ENCODE results near the gene FEZ2.

DNA sequence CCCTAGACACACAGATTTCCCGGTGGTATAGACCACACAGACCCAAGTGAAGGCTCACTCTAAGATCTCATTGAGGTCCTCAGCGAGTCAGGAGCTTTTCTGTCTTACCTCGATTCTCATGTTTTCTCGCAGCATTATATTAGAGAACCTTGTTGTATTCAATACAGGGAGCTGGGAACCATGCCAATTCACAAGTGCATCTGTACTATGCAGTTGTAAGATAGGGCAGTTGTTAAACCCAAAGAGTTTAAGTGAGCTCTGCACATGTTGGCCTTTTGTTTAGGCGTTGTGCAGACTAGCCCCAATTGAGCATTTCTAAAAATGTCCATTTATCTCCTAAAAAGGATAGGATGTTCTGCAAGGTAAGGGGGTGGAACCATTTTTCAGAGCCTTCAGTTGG, 59.6 kb downstream of the FEZ2 start:
- TF ChIP-seq, protein P1, sequence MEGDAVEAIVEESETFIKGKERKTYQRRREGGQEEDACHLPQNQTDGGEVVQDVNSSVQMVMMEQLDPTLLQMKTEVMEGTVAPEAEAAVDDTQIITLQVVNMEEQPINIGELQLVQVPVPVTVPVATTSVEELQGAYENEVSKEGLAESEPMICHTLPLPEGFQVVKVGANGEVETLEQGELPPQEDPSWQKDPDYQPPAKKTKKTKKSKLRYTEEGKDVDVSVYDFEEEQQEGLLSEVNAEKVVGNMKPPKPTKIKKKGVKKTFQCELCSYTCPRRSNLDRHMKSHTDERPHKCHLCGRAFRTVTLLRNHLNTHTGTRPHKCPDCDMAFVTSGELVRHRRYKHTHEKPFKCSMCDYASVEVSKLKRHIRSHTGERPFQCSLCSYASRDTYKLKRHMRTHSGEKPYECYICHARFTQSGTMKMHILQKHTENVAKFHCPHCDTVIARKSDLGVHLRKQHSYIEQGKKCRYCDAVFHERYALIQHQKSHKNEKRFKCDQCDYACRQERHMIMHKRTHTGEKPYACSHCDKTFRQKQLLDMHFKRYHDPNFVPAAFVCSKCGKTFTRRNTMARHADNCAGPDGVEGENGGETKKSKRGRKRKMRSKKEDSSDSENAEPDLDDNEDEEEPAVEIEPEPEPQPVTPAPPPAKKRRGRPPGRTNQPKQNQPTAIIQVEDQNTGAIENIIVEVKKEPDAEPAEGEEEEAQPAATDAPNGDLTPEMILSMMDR (IDR thresholded peaks at IDR 0.05): no peak
- TF ChIP-seq POLR2A (IDR thresholded peaks at IDR 0.05): no peak
